Stimulated activated CD4-positive, alpha-beta T cell treated with anti-CD3 and anti-CD28 coated beads, Interleukin-12 subunit alpha, Interleukin-12 subunit beta, amount 100 ng/mL, for 24 hours (primary cell): ENCODE data around the gene DLL1.
A peak's percentile ranks its signal among the peaks of the same experiment; 100 is the strongest.

Experiments
- DNase-seq, 2 experiments: peaks; one replicate each; pipeline ENCODE4 v3.0.0-alpha.2; 2020; ENCODE audit warnings: low read depth in 2 of 2

The DLL1 gene

DNA sequence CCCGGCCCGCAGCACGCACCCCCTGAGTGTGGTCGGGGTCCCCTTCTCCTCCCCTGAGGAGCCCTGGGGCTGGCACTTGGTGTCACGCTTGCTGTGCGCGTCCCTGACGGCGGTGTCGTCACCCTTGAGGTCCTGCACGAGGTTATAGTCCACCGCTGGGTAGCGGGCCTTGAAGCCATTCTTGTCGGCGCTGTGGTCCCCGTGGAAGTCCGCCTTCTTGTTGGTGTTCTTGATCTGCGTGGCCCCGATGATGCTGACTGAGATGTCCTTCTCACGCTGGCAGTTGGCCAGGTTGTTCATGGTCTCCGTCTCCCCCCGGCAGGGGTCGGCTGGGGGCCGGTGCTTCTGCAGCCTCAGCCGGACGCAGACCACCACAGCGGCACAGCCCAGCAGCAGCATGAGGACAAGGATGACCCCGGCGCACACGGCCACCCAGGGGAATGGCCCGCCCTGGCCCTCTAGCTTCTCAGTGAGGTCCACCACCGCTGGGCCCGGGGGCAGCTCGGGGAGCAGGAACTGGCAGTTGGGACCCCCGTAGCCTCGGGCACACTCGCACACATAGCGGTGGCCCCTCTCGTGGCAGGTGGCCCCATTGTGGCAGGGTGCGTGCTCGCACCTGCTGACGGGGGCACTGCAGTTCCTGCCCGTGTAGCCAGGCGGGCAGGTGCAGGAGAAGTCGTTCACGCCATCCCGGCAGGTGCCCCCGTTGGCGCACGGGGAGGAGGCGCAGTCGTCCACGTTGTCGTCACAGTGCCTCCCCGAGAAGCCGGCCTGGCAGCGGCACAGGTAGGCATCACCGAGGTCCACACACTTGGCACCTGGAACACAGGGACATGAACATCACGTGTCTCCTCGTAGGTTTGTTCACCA is 7.4 kb downstream of the DLL1 start:
- DNase-seq: no peak

- no peak for DNase-seq
Observed at GRCh38 chr6:170282512-170283158, 8.2 kb downstream of the DLL1 start.

GRCh38 chr6:170281331-170282292 is 9.3 kb downstream of the DLL1 start:
- DNase-seq: no peak

GRCh38 chr6:170280689-170281045 is 10.2 kb downstream of the DLL1 start:
- no peak for DNase-seq

DNA sequence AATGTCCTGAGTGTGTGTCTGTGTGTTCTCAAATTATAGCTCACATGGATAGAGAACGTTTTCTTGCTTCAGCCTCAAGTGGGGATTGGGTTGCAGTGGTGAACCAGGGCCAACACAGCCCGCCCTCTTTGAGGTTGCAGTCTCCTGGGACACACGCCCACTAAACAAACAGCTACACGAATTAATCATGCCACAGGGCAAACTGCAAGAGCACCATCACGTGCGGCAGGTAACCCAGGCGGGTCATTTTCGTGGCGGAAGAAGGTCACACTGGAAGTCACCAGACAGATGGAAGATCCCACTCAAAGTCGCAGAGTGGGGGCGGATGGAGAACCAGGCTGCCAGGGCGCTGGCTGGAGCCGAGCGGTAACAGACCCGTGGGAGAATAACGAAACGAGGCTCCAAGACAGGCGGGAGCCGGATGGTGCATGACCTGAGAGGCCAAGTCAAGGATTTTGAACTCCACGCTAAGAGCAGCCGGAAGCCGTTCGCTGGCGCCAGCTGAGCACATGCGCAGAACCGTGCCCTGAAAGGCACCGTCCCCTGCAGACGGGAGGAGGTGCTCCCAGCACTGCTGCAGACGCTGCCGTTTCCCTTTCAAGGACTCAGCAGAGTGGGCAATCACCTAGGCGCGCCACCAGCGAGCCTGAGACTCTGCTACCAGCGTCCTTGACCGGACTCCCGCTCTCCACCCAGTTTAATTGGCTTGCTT is 10.7 kb downstream of the DLL1 start:
- no peak for DNase-seq

- no peak for DNase-seq
Observed at GRCh38 chr6:170279426-170279825, 11.5 kb downstream of the DLL1 start.

GRCh38 chr6:170278743-170279094 is 12.2 kb downstream of the DLL1 start:
- no peak for DNase-seq

DNA sequence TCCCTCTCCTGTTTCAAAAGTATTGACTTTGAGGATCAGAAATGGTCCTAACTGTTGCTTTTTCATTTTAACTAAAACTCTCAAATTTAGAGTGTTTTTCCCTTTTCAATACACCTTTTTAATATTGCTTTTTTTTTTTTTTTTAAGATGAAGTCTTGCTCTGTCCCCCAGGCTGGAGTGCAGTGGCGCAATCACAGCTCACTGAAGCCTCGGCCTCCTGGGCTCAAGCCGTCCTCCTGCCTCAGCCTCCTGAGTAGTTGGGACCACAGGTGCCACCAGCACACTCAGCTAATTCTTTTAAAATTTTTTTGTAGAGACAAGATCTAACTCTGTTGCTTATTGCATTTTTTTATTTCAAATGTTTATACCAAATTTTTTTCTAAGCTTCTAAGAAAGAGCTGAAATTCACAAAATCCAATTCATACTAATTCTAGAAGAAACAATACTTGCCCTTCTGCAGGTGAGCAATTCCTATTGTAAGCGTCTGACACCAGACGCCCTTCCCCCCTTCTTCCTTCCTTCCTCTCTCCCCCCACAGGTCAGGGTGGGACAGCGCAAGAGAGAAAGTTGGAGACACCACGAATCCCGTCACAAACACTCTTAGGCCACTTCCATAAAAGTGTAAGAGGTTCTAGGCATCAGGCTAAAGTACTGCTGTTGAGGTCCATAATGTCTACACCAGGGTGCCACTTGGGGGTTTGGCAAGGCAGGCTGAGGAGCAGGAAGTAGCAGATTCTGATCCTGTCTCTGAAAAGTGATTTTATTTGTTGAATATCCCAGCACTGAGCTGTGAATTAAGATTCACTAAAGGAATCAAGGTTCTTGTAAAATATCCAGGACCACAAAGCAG is 12.8 kb downstream of the DLL1 start:
- DNase-seq: no peak

GRCh38 chr6:170276369-170277057 is 14.4 kb downstream of the DLL1 start:
- no peak for DNase-seq

DNA sequence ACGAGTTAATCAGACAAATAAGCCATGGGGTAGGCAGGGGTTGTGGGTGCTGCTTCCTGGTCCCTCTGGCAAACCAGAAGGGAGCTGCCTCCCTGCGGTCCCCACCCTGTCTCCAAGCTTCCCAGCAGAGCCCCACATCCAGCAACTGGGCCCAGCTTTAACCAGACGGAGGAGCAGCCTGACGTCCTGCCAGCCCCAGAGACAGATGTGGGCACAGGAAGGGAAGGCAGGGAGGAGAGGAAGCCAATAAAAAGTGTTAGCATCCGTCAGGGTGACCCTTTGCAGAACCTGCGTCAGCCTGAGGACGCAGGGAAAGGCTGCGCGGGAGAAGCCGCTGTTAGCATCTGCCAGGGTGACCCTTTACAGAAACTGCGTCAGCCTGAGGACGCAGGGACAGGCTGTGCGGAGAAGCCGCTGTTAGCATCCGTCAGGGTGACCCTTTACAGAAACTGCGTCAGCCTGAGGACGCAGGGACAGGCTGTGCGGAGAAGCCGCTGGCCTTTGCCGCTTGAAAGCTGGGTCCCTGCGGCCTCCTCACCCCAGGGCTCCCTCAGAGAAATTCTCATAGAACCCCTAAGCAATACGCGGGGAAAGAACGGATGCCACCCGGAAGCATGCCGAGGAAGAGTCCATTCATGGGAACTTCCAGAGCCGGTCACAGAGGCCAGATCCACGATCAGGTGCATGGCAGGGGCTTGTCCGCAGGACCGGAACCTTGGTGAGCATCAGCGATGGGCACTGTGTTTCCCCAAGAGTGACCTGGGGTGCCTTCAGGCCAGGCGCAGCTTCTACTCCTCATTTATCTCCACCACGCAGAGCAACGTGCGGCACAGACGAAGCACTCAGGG is 15.9 kb downstream of the DLL1 start:
- DNase-seq: no peak

DNA sequence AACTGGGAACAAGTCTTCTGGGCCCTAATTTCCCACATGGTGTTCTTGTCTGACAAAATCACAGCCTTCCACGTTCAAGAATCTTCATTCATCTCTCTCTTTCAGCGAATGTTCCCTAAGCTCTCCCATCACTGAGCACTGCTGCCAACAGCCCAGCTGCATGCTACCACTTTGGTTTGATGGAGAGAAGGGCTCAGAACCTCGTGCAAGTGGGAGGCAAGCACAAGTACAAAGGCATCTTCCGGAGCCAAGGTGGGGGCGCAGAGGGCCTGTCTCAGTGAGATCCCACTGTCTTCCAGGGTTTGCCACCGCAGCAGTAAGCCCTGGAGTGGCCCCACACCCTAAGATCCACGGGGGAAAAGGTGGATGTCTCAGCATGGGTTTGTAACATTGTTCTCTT is 17.2 kb downstream of the DLL1 start:
- no peak for DNase-seq

GRCh38 chr6:170273191-170273590 is 17.7 kb downstream of the DLL1 start:
- no peak for DNase-seq

GRCh38 chr6:170272341-170273065 is 18.4 kb downstream of the DLL1 start:
- no peak for DNase-seq

DNA sequence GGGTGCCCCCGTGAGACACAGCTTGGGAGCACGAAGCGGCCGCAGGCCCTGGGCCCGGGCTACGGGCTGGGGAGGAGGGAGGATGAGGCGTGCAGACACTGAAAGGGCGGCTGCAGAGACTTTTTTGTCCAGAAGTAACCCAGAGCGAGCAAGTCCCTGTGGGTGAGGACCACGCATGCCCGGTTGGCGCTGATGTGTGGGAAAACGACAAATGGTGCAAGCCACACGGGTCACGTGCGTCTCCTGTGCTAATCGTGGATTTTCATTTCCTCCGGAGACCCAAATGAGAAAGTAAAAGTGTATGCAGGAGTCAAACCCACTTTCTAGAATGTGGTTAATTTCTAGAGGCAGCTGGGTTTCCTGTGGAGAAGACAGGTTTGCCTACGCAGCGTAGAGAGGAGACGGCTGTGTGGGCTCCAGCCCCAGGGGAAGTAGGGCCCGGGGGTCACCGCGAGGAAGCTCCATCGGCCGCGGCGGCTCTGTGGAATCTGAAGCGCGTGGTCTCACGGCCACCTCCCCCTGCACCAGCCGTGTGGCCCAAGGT is 19.0 kb downstream of the DLL1 start:
- DNase-seq: peak; percentile 58 to 73

DNA sequence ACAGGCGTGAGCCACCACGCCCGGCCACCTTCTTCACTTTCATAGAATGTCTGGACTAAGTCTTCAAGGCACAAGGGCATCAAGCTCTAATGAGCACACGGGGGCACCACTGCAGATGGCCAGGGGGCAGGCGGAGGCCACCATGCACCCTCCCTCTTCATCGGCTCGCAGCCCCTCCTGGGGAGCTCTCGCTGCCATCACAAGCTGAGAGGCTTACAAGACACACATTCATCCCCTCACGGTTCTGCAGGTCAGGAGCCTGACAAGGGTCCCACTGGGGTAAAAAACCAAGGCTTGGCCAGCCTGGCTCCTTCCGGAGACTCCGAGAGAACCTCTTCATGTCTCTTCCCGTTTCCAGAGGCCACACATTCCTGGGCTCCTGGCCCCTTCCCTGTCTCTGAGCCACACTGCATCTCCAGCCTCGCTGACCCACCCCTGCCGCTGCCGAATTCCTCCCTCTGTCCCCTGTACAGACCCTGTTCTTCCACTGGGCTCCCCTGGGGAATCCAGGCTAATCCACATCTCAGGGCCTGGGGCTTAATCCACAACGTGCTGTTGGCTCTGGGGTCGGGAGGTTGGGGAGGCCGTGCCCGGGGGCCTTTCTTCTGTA is 19.8 kb downstream of the DLL1 start:
- DNase-seq: no peak

DNA sequence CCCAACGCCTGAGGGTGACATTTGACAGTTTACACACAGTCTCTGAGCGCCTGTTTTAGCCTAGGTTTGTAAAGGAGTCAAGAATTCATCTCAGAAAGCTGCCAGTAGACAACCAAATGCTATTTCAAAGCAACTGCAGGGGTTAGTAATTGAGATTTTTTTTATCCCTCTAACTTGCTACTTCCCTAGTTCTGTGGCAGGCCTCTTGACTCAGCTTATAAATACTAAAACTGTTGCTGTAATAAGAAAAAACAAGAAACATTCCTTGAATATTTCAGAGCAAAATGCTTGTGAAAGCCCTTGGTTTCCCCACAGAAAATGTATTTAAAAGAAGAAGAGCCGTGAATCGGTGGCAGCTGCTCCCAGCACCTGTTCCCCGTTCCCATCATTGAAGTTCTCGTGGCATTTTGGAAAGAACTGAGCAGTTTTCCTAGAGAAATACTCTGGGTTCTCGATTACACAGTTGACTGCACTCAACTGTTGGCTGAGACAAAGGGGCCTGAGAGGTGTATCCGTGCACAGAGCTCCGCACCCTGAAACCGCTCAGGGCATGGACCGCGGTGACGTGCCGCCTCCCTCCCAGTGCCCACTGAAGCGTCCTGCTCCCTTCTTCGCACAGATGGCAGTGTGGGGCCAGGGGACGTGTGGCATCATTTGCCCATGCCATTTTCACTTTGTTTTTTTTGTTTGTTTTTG is 20.9 kb downstream of the DLL1 start:
- DNase-seq: no peak

DNA sequence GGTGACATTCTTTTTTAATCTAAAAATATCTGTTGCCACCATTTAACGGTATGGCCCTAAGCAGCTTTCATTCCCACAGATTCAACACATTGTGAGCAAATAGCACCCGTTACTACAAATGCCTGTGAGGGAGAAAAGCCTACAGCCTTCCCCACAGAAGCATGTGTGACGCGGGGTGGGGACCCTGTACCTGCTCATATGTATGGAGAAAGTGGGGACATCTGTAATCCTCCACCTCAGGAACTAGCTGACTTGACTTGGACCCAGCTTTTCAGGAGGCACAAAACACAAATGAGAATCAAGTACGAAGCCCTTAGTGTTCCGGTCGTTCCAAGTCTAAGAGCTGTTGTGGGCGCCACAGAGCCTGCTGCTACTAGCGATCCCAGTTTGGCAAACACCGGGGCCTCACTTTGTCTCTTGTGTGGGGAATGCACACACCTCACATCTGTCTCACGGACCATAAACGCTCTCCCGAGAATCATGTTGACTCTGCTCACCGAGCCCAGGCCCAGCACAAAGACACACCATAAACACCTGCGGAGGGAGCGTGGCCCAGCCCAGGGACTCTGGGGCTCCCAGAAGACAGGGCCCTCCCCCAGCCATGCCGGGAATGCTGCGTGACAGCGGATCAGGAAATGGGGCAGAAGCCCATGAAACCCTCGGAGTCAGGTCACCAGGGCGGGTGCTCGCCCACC is 21.6 kb downstream of the DLL1 start:
- DNase-seq: no peak
